ENCODE data around the gene RCAN2. TPM values are rescaled to one million over a fixed set of nuclear protein-coding genes. Genes with fewer than 3 reads are reported as not detected.

The RCAN2 gene
- total RNA-seq, 1 donor from 2014 or later: 0.07 TPM

- intact Hi-C loops (cut with micrococcal nuclease): no loop called here
- H3K36me3 Mint-ChIP-seq (ENCODE audit: low read depth): no peaks in the 10 kb centered on the region
- peaks cover 4% of the 10 kb centered on the region for H3K9me3 Mint-ChIP-seq
- H3K4me3 Mint-ChIP-seq: no peak overlapping the region
- no peak for DNase-seq
- H3K27ac Mint-ChIP-seq: no peak overlapping the region
- peaks cover 5% of the 10 kb centered on the region for H3K4me1 Mint-ChIP-seq
- H3K27me3 Mint-ChIP-seq: peaks cover 17% of the 10 kb centered on the region
Measured at GRCh38 chr6:46377209-46377608, 114.0 kb downstream of the RCAN2 start.

GRCh38 chr6:46376562-46377061 is 114.6 kb downstream of the RCAN2 start:
- DNase-seq: no peak
- no peak overlapping the region for H3K27ac Mint-ChIP-seq
- no peak overlapping the region for H3K4me3 Mint-ChIP-seq

GRCh38 chr6:46370622-46371021 is 120.6 kb downstream of the RCAN2 start:
- H3K27me3 Mint-ChIP-seq: peaks cover 12% of the 10 kb centered on the region
- no peaks in the 10 kb centered on the region for H3K36me3 Mint-ChIP-seq (ENCODE audit: low read depth)
- intact Hi-C loops (cut with micrococcal nuclease): no loop called here
- no peak overlapping the region for H3K27ac Mint-ChIP-seq
- no peak overlapping the region for H3K4me3 Mint-ChIP-seq
- no peaks in the 10 kb centered on the region for H3K4me1 Mint-ChIP-seq
- no peaks in the 10 kb centered on the region for H3K9me3 Mint-ChIP-seq
- DNase-seq: no peak

More at GRCh38 chr6:46376562-46377061, 114.6 kb downstream of the RCAN2 start:
- H3K9me3 Mint-ChIP-seq: peaks cover 4% of the 10 kb centered on the region
- intact Hi-C loops (cut with micrococcal nuclease): no loop called here
- no peaks in the 10 kb centered on the region for H3K36me3 Mint-ChIP-seq (ENCODE audit: low read depth)
- peaks cover 5% of the 10 kb centered on the region for H3K4me1 Mint-ChIP-seq
- peaks cover 19% of the 10 kb centered on the region for H3K27me3 Mint-ChIP-seq

- no peaks in the 10 kb centered on the region for H3K4me1 Mint-ChIP-seq
- H3K9me3 Mint-ChIP-seq: no peaks in the 10 kb centered on the region
- H3K27me3 Mint-ChIP-seq: peaks cover 20% of the 10 kb centered on the region
- no peak overlapping the region for H3K4me3 Mint-ChIP-seq
- intact Hi-C loops (cut with micrococcal nuclease): no loop called here
- H3K36me3 Mint-ChIP-seq (ENCODE audit: low read depth): no peaks in the 10 kb centered on the region
- no peak for DNase-seq
- H3K27ac Mint-ChIP-seq: no peak overlapping the region
Measured at GRCh38 chr6:46368169-46368536, 123.1 kb downstream of the RCAN2 start.

- H3K9me3 Mint-ChIP-seq: no peaks in the 10 kb centered on the region
- H3K27me3 Mint-ChIP-seq: peaks cover 18% of the 10 kb centered on the region
- H3K4me1 Mint-ChIP-seq: no peaks in the 10 kb centered on the region
- intact Hi-C loops (cut with micrococcal nuclease): no loop called here
- H3K4me3 Mint-ChIP-seq: no peak overlapping the region
- H3K27ac Mint-ChIP-seq: no peak overlapping the region
- no peak for DNase-seq
- H3K36me3 Mint-ChIP-seq (ENCODE audit: low read depth): no peaks in the 10 kb centered on the region
Measured at GRCh38 chr6:46367354-46368168, 123.7 kb downstream of the RCAN2 start.

GRCh38 chr6:46366190-46366900 is 124.9 kb downstream of the RCAN2 start:
- DNase-seq: no peak
- intact Hi-C loops (cut with micrococcal nuclease): no loop called here
- Mint-ChIP-seq H3K4me3 (no peak overlapping the region), H3K27ac (no peak overlapping the region), H3K27me3 (peaks cover 15% of the 10 kb centered on the region), H3K4me1 (no peaks in the 10 kb centered on the region), H3K9me3 (no peaks in the 10 kb centered on the region), H3K36me3 (ENCODE audit: low read depth) (no peaks in the 10 kb centered on the region)

- no peaks in the 10 kb centered on the region for H3K36me3 Mint-ChIP-seq (ENCODE audit: low read depth)
- H3K9me3 Mint-ChIP-seq: no peaks in the 10 kb centered on the region
- H3K27ac Mint-ChIP-seq: no peak overlapping the region
- peaks cover 4% of the 10 kb centered on the region for H3K4me1 Mint-ChIP-seq
- no peak for DNase-seq
- intact Hi-C loops (cut with micrococcal nuclease): no loop called here
- H3K4me3 Mint-ChIP-seq: peak overlapping the region; percentile 23
- peaks cover 10% of the 10 kb centered on the region for H3K27me3 Mint-ChIP-seq
Measured at GRCh38 chr6:46357591-46357990, 133.7 kb downstream of the RCAN2 start.

GRCh38 chr6:46356543-46356942 is 134.7 kb downstream of the RCAN2 start:
- Mint-ChIP-seq H3K27ac (no peak overlapping the region), H3K4me1 (peaks cover 4% of the 10 kb centered on the region)
- no peak for DNase-seq

GRCh38 chr6:46353528-46353927 is 137.7 kb downstream of the RCAN2 start:
- intact Hi-C loops (cut with micrococcal nuclease): no loop called here
- peaks cover 4% of the 10 kb centered on the region for H3K4me1 Mint-ChIP-seq
- peaks cover 15% of the 10 kb centered on the region for H3K27me3 Mint-ChIP-seq
- no peaks in the 10 kb centered on the region for H3K9me3 Mint-ChIP-seq
- no peak overlapping the region for H3K4me3 Mint-ChIP-seq
- no peaks in the 10 kb centered on the region for H3K36me3 Mint-ChIP-seq (ENCODE audit: low read depth)
- no peak overlapping the region for H3K27ac Mint-ChIP-seq
- no peak for DNase-seq

More at GRCh38 chr6:46356543-46356942, 134.7 kb downstream of the RCAN2 start:
- Mint-ChIP-seq H3K9me3 (no peaks in the 10 kb centered on the region), H3K27me3 (peaks cover 8% of the 10 kb centered on the region), H3K36me3 (ENCODE audit: low read depth) (no peaks in the 10 kb centered on the region), H3K4me3 (no peak overlapping the region)
- intact Hi-C loops (cut with micrococcal nuclease): no loop called here

GRCh38 chr6:46352541-46353268 is 138.5 kb downstream of the RCAN2 start:
- Mint-ChIP-seq H3K9me3 (no peaks in the 10 kb centered on the region), H3K27ac (no peak overlapping the region), H3K4me1 (peaks cover 4% of the 10 kb centered on the region), H3K27me3 (peaks cover 19% of the 10 kb centered on the region), H3K36me3 (ENCODE audit: low read depth) (no peaks in the 10 kb centered on the region), H3K4me3 (no peak overlapping the region)
- DNase-seq: no peak
- intact Hi-C loops (cut with micrococcal nuclease): no loop called here

- Mint-ChIP-seq H3K27me3 (peaks cover 20% of the 10 kb centered on the region), H3K4me3 (no peak overlapping the region), H3K4me1 (no peaks in the 10 kb centered on the region), H3K36me3 (ENCODE audit: low read depth) (no peaks in the 10 kb centered on the region), H3K9me3 (no peaks in the 10 kb centered on the region), H3K27ac (no peak overlapping the region)
- intact Hi-C loops (cut with micrococcal nuclease): no loop called here
- no peak for DNase-seq
Measured at GRCh38 chr6:46350714-46351113, 140.5 kb downstream of the RCAN2 start.

GRCh38 chr6:46347669-46348068 is 143.6 kb downstream of the RCAN2 start:
- no peak for DNase-seq

GRCh38 chr6:46340246-46340645 is 151.0 kb downstream of the RCAN2 start:
- DNase-seq: no peak
- Mint-ChIP-seq H3K9me3 (no peaks in the 10 kb centered on the region), H3K27ac (no peak overlapping the region), H3K4me1 (no peaks in the 10 kb centered on the region), H3K4me3 (no peak overlapping the region), H3K36me3 (ENCODE audit: low read depth) (no peaks in the 10 kb centered on the region), H3K27me3 (peaks cover 11% of the 10 kb centered on the region)
- intact Hi-C loops (cut with micrococcal nuclease): no loop called here

More at GRCh38 chr6:46347669-46348068, 143.6 kb downstream of the RCAN2 start:
- no peak overlapping the region for H3K27ac Mint-ChIP-seq
- H3K4me3 Mint-ChIP-seq: no peak overlapping the region
- intact Hi-C loops (cut with micrococcal nuclease): no loop called here
- no peaks in the 10 kb centered on the region for H3K4me1 Mint-ChIP-seq
- peaks cover 20% of the 10 kb centered on the region for H3K27me3 Mint-ChIP-seq
- no peaks in the 10 kb centered on the region for H3K36me3 Mint-ChIP-seq (ENCODE audit: low read depth)
- no peaks in the 10 kb centered on the region for H3K9me3 Mint-ChIP-seq

- Mint-ChIP-seq H3K27me3 (peaks cover 10% of the 10 kb centered on the region), H3K27ac (no peak overlapping the region), H3K36me3 (ENCODE audit: low read depth) (no peaks in the 10 kb centered on the region), H3K4me3 (no peak overlapping the region), H3K4me1 (no peaks in the 10 kb centered on the region), H3K9me3 (no peaks in the 10 kb centered on the region)
- intact Hi-C loops (cut with micrococcal nuclease): no loop called here
- no peak for DNase-seq
Measured at GRCh38 chr6:46338131-46338530, 153.1 kb downstream of the RCAN2 start.

All from activated CD4-positive, alpha-beta T cell treated with anti-CD3 and anti-CD28 coated beads, Interleukin-2, amount 10 ng/mL, durations not matched to agents 24 days and 14 days (primary cell).